Measurements from ENCODE around the gene TMEM52. TPM values are rescaled to one million over a fixed set of nuclear protein-coding genes. Genes with fewer than 3 reads are reported as not detected.

TMEM52 gene
- total and polyA plus RNA-seq, 2 of the 13 experiments (the other 11 are each of a cell fraction or from before 2014, with no cell fraction given), result 13.2 to 18.7 TPM

- TF ChIP-seq DBP (CRISPR knock-in tag; IDR thresholded peaks at IDR 0.05; ENCODE audit: not compliant biosample characterization) (peak; percentile 29), ZNF180 (CRISPR knock-in tag; IDR thresholded peaks at IDR 0.05; ENCODE audit: borderline replicate concordance, low read depth) (no peak), ZNF337 (CRISPR knock-in tag; IDR thresholded peaks at IDR 0.05; ENCODE audit: borderline replicate concordance, low read depth) (no peak), ATF5 (CRISPR knock-in tag; IDR thresholded peaks at IDR 0.05; ENCODE audit: low read depth) (no peak), ZNF263 (CRISPR knock-in tag; IDR thresholded peaks at IDR 0.05) (0 out of 2 replicates have a peak, but pooled peaks have one; percentile 36), ERF (CRISPR knock-in tag; IDR thresholded peaks at IDR 0.05) (peak; percentile 53), PAXIP1 (CRISPR knock-in tag; conservative IDR thresholded peaks at IDR 0.05) (peak; percentile 56), ZKSCAN8 (CRISPR knock-in tag; IDR thresholded peaks at IDR 0.05; ENCODE audit: borderline replicate concordance) (no peak), MNT (IDR thresholded peaks at IDR 0.05) (peak; percentile 62), ZC3H4 (CRISPR knock-in tag; IDR thresholded peaks at IDR 0.05; ENCODE audit: borderline replicate concordance) (0 out of 2 replicates have a peak, but pooled peaks have one; percentile 6), MAZ (IDR thresholded peaks at IDR 0.05; ENCODE audit: borderline replicate concordance, low read depth, low read length) (peak; percentile 67; the same call in 1 of the 2 replicates), MAZ (CRISPR knock-in tag; IDR thresholded peaks at IDR 0.05; ENCODE audit: low read depth) (peak; percentile 16; the same call in 1 of the 2 replicates)
Observed at GRCh38 chr1:1919304-1920056, 401 bp upstream of the TMEM52 start (continued).
